Measurements from ENCODE around the gene KLF13. TPM values are rescaled to one million over a fixed set of nuclear protein-coding genes. Genes with fewer than 3 reads are reported as not detected.

The KLF13 gene
- polyA plus RNA-seq, 2 of the 4 experiments (the other 2 are of a cell fraction), result 53.5 TPM

GRCh38 chr15:31296646-31297574 is 29.7 kb upstream of the KLF13 start:
- ATAC-seq, result peak; percentile 81 to 88
- peak overlapping the region; percentile 71 to 88 for H3K27ac ChIP-seq
- TF ChIP-seq HOXB5 (CRISPR knock-in tag; IDR thresholded peaks at IDR 0.05) (no peak), ZSCAN20 (CRISPR knock-in tag; IDR thresholded peaks at IDR 0.05) (no peak), GATA3 (IDR thresholded peaks at IDR 0.05; ENCODE audit: borderline replicate concordance) (peak; percentile 76), ZNF302 (CRISPR knock-in tag; IDR thresholded peaks at IDR 0.05) (no peak), FOSL2 (IDR thresholded peaks at IDR 0.05) (0 out of 2 replicates have a peak, but pooled peaks have one; percentile 6), FOSL2 (CRISPR knock-in tag; IDR thresholded peaks at IDR 0.05) (no peak), KDM1A (IDR thresholded peaks at IDR 0.05; ENCODE audit: low read depth) (no peak), EHMT2 (IDR thresholded peaks at IDR 0.05; ENCODE audit: low read depth) (no peak), REST (IDR thresholded peaks at IDR 0.05) (no peak), BCL3 (IDR thresholded peaks at IDR 0.05) (no peak), HEYL (CRISPR knock-in tag; IDR thresholded peaks at IDR 0.05) (no peak), E2F6 (IDR thresholded peaks at IDR 0.05; ENCODE audit: borderline replicate concordance, low read depth) (0 out of 2 replicates have a peak, but pooled peaks have one; percentile 22), RCOR1 (IDR thresholded peaks at IDR 0.05; ENCODE audit: low read depth, low read length) (no peak), MAFK (IDR thresholded peaks at IDR 0.05; ENCODE audit: partially characterized antibody) (no peak), ELK1 (IDR thresholded peaks at IDR 0.05; ENCODE audit: low read depth, low read length) (no peak), RAD21 (conservative IDR thresholded peaks at IDR 0.05 in 1 of 2, IDR thresholded peaks at IDR 0.05 in 1 of 2) (peak; percentile 10 to 64; a peak in 4 of 5 replicates), CEBPB (IDR thresholded peaks at IDR 0.05) (peak; percentile 98), CHD4 (IDR thresholded peaks at IDR 0.05; ENCODE audit: borderline replicate concordance) (no peak), ATOH8 (CRISPR knock-in tag; IDR thresholded peaks at IDR 0.05; ENCODE audit: low read depth) (no peak), JUN (IDR thresholded peaks at IDR 0.05) (peak; percentile 85 to 90; a peak in 4 of 5 replicates), EP300 (IDR thresholded peaks at IDR 0.05) (peak; percentile 57 to 76; a peak in 3 of 5 replicates), CTCF (IDR thresholded peaks at IDR 0.05) (no peak), PBX3 (IDR thresholded peaks at IDR 0.05) (no peak), CBX2 (IDR thresholded peaks at IDR 0.05; ENCODE audit: borderline replicate concordance, low read depth) (no peak), RARB (CRISPR knock-in tag; IDR thresholded peaks at IDR 0.05) (no peak), MAX (IDR thresholded peaks at IDR 0.05) (peak; percentile 77; the same call in 1 of the 2 replicates), NR3C1 (IDR thresholded peaks at IDR 0.05) (no peak)

More at GRCh38 chr15:31296646-31297574, 29.7 kb upstream of the KLF13 start:
- ChIA-PET POLR2A (interaction anchor here (1.2 kb wide), 1 partner anchor 29 kb away, joined by 6 read pairs; the partner anchor contains the start of gene KLF13), CTCF (interaction anchor here (1.1 to 1.4 kb wide), 5 partner anchors 13 to 138 kb away, joined by 3 to 5 read pairs (median 4); no protein-coding TSS in a partner anchor)
- FAIRE-seq (peak; percentile 98), DNase-seq (ENCODE audit: low read depth in 1 of 2, low spot score in 1 of 2) (peak; percentile 57 to 93)
- Histone ChIP-seq H3K9me3 (no peaks in the 10 kb centered on the region), H3K4me3 (peak overlapping the region; percentile 3; the same call in 1 of the 3 replicates), H3K4me1 (peaks cover 69% of the 10 kb centered on the region), H3K4me2 (peak overlapping the region; percentile 71)
- 18% methylated on average over 13 of the region's 13 CpGs for WGBS (ENCODE audit: missing lambda C conversion rate)

Measured in A549 (cell line).